Measurements from ENCODE around the gene BYSL.
"Not testable (repeated sequence)": the region's sequence is repeated elsewhere in the genome, so short reads cannot be mapped to it uniquely, and the experiment has no call there.

Gene BYSL

DNA sequence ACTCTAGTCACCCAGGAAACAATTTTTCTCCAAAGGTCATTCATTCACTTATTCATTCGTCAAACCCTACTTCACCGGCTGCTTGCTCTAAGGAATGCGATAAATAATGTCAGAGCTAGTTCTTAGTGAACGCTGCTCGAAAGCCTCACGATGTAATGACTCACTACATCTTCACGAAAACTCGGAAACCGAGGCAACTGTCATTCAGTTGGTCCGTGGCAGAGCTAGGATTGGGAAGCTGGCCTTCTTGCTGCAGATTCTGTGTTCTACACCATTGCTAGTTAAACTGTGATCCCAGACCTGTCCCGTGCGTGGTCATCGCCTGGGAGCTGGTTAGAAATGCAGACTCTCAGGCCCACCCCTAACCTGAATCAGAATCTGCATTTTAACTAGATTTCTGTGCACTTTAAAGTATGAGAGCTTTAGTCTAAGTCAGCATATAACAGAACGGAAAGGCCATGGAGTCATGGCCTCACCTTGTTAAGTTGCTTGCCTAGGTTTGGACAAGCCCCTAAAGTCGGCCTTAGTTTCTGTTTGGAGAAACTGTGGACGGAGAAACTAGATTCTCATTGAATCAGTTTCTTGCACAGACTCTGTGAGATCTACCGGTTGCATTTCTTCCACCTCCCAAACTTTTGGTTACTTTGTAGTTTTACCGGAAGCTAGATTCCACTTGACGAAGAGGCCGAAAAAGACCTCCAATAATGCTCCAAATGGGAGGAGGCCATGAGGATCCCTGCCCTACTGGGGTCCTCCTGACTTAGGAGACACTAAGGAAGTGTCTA, 21.0 kb downstream of the BYSL start:
- no peak for DNase-seq

DNA sequence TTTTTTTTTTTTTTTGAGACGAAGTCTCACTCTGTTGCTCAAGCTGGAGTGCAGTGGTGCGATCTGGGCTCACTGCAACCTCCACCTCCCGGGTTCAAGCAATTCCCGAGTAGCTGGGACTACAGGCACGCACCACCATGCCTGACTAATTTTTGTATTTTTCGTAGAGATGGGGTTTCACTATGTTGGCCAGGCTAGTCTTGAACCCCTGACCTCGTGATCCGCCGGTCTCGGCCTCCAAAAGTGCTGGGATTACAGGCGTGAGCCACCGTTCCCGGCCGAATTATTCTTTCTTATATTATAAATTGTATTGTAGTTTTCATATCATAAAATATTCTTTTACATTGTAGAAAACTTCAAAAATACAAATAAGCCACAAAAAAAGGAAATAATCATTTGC, 21.6 kb downstream of the BYSL start:
- DNase-seq: not testable (repeated sequence)

- no peak for DNase-seq
Observed at GRCh38 chr6:41943456-41943855, 22.2 kb downstream of the BYSL start.

GRCh38 chr6:41947581-41948220, 26.4 kb downstream of the BYSL start:
- no peak for DNase-seq

DNA sequence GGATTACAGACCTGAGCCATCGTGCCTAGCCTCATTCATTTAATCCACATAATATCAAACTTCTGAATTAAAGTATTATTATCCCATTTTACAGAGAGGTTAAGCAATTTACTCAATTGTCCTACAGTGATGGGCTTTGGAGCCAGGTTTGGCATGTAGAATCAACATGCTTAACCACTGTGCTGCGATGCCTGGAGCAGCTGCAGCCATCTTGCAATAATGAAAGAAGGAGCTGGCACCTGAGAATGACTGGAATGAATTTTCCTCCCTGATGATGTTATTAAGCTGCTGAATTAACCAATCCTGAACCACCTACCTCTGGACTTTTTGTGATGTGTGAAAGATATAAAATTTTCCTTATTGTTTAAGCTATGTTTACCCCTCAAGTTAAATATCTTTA, 33.4 kb downstream of the BYSL start:
- no peak for DNase-seq

GRCh38 chr6:41955412-41955811, 34.1 kb downstream of the BYSL start:
- no peak for DNase-seq

DNA sequence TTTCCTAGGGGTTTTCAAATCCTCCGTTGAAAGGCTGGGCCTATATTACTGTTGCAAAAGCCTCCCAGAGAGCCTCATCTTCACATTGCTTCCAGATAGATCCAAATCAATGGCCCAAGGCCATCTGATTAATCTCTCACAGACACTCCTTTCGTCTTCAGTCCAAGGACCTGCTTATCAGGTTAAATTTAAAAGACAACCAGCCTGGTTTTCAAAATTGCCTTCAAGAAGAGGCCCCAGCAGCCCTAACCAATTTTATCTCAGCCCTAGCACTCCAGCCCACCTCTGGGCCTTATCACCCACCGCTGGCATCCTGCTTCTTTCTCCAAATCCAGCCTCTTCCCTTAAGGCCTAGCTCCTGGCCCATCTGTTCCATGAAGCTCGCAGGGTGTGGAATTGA, 35.8 kb downstream of the BYSL start:
- no peak for DNase-seq

GRCh38 chr6:41958022-41958856, 36.9 kb downstream of the BYSL start:
- DNase-seq: no peak

DNA sequence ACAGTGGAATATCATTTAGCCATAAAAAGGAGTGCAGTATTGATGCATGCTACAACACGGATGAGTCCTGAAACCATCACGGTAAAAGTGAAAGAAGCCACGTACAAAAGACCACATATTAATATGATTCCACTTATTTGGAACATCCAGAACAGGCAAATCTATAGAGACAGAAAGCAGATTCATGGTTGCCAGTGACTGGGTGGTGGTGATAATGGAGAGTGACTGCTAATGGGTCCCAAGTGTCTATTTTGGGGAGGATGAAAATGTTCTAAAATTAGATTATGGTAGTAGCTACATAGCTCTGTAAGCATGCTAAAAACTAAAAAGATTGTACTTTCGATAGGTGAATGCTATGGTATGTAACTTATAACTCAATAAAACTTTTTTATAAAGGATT, 38.7 kb downstream of the BYSL start:
- no peak for DNase-seq

DNA sequence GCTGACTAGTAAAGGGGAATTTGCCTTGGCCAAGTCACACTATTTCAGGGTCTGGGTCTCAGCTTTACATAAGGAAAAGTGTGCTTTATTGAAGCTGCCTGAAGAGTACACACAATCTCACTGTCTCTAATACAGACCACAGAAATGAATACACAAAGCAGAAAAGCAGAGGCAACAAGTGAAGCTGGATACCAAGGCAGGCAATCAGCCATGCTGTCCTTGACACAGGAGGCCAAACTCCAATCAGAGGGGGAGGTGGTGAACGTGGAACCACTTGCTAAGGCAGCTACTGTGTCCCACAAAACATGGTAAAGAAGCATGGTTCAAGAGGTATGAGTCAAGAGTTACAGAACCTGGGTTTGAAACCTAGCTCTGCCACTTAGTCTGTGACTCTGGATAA, 42.1 kb downstream of the BYSL start:
- DNase-seq: no peak

- no peak for DNase-seq
Observed at GRCh38 chr6:41964201-41964887, 43.0 kb downstream of the BYSL start.

- DNase-seq: no peak
Observed at GRCh38 chr6:41965429-41966213, 44.3 kb downstream of the BYSL start.

DNA sequence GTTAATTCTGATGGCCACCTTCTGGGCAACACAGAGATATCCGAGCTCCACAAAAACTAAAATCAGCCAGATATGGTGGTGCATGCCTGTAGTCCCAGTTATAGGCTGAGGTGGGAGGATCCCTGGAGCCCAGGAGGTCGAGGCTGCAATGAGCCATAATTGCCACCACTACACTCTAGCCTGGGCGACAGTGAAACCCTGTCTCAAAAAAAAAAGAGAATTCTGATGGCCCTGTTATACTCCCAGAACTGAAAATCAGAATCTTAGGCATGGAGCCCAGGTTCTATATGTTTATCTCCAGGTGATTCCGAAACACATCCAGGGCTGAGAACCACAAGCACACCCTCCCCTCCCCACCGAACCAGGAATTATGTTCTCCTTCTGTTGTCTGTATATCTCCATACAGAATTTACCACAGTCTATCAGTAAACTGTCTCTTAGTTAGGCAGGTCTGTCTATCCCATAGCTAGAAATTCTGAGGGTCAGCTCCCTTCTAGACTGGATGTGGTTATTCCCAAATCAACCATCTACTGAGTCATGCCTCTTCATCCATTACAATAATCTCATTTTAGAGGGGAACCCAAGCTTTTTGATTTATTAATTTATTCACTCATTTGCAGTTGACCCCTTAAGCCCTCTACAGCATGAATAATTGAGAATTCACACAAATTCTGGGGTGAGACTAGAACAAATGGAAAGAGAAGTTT, 45.1 kb downstream of the BYSL start:
- no peak for DNase-seq

DNA sequence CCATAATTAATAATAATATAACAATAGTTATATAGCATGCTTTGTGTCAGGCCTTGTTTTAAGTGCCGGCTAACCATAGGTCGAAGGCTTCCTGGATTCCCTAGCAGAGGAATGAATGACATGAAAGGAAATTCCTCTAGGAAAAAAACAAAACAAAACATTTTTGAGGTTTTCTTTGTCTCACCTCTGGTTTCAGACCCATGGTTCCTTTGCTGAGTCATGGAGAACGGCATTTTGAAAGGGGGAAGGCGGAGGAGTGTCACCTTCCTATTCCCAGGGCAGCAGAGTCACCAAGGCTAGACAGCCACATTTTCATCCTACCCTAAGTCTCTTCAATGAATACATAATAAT, 45.6 kb downstream of the BYSL start:
- no peak for DNase-seq

GRCh38 chr6:41967312-41968287, 46.3 kb downstream of the BYSL start:
- no peak for DNase-seq

- no peak for DNase-seq
Observed at GRCh38 chr6:41970436-41970846, 49.1 kb downstream of the BYSL start.

DNA sequence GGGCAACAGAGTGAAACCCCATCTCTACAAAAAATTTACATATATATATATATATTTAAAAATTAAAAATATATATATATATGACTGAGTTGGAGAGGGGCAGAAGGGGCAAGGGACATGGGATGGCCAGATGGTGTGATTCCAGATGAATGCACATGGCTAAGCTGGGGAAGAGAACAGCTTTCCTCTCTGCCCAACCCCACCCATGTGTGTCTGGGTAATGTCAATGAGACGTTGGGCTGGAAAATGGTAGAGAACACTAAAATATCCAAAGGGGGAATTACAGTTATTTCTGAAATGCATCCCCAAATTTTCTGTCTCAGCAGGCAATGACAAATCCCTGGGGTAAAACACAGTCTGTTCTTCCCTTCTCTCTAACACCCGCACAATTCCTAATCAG, 51.5 kb downstream of the BYSL start:
- DNase-seq: peak; percentile 18

DNA sequence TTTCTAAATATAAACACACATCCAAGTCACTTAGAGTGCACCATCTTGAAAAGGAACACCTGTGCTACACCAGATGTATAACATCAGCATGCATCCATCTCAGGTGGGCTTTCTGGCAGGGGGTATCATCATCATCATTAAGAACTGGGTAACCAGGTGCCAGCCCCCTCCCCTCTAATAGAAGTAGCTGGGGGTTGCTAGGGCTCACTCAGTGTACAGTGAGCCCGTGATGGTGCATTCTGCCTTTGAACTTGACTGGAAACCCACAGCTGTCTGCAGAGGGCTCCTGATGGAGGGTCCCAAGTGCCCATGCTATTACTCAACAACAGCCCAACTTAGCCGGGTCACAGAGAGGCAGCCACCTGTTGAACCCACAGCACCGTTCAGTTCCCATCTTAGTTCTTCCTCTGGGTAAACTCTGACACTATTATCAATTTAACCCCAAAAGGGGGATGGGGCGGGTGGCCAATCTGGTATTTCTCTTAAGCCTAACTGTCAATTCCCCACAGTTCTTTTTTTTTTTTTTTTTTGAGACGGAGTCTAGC, 53.1 kb downstream of the BYSL start:
- DNase-seq: no peak

DNA sequence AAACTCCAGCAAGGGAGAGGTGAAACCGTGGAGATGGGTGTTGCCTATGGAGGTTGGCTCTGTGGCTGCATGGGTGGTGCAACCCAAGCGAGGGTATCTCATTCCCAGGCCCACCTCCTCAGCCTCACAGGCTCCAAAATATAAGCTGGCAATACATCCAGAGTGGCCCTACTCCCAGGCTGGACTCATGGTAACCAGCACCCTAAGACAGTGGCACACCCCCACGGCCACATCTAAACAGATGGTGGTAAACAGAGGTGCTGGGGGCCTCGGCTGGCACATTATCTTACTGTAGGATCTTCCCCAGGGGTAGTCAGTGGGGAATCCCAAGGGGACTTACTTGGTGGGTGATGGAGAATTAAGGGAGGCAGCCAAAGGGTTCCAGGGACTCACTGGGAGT, 54.0 kb downstream of the BYSL start:
- DNase-seq: no peak

GRCh38 chr6:41976794-41977484, 55.6 kb downstream of the BYSL start:
- DNase-seq: no peak
